GM18858 (cell line): ENCODE results near the gene SUZ12.
"Not testable (repeated sequence)": the region's sequence is repeated elsewhere in the genome, so short reads cannot be mapped to it uniquely, and the experiment has no call there.

ENCODE experiments used
- ATAC-seq: cut with Tn5 transposase; IDR thresholded peaks from one replicate; pipeline ENCODE4 v1.9.1; 2021; ENCODE audit not compliant: unreplicated experiment

The SUZ12 gene

GRCh38 chr17:31942396-31942795 is 5.6 kb downstream of the SUZ12 start:
- ATAC-seq: not testable (repeated sequence)

- ATAC-seq: not testable (repeated sequence)
Observed at GRCh38 chr17:31951953-31952352, 15.1 kb downstream of the SUZ12 start.

DNA sequence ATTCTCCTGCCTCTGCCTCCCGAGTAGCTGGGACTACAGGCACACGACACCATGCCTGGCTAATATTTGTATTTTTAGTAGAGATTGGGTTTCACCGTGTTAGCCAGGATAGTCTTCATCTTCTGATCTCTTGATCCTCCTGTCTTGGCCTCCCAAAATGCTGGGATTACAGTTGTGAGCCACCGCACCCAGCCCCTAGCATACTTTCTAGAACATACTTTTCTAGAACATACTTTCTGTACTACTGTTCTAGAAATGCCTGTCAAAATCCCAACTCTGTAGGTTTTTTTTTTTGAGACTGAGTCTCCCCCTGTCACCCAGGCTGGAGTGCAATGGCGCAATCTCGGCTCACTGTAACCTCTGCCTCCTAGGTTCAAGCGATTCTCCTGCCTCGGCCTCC is 27.3 kb downstream of the SUZ12 start:
- ATAC-seq: not testable (repeated sequence)

GRCh38 chr17:31967648-31968047 is 30.8 kb downstream of the SUZ12 start:
- ATAC-seq: no peak

DNA sequence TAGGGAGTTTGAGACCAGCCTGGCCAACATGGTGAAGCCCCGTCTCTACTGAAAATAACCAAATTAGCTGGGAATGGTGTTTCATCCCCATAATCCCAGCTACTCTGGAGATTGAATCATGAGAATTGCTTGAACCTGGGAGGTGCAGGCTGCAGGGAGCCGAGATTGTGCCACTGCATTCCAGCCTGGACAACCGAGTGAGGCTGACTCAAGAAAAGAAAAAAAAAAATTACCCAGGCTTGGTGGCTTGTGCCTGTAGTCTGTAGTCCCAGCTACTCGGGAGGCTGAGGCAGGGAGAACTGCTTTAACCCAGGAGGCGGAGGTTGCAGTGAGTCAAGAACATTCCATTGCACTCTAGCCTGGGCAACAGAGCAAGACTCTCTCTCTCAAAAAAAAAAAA is 33.6 kb downstream of the SUZ12 start:
- ATAC-seq: not testable (repeated sequence)

DNA sequence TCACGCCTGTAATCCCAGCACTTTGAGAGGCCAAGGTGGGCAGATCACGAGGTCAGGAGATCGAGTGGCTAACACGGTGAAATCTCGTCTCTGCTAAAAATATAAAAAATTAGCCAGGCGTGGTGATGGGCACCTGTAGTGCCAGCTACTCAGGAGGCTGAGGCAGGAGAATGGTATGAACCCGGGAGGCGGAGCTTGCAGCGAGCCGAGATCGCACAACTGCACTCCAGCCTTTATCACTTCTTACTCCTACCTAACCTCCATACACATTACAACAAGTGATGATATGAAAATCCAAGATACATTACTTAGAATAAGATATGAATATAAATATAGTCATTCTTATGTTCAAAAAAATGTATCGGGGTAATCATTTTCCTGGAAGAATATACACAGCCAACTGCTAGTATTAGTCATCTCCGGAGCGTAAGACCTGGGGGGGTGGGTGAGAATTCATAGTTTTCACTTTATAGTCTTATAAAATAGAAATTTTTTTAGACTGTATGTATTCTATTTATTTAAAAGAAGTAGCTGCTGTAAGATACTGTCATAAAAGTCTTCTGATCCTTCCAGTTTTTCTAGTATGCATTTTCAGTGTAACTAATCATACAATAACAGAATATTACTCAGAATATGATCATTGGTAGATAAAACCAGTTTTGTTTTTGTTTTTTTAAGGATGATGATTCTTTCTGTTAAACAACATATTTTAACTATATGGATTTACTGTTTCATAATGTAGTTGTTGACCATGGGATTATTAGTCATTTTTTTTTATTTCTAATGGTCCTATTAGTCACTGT is 37.7 kb downstream of the SUZ12 start:
- not testable (repeated sequence) for ATAC-seq

GRCh38 chr17:31975391-31975790 is 38.6 kb downstream of the SUZ12 start:
- not testable (repeated sequence) for ATAC-seq

DNA sequence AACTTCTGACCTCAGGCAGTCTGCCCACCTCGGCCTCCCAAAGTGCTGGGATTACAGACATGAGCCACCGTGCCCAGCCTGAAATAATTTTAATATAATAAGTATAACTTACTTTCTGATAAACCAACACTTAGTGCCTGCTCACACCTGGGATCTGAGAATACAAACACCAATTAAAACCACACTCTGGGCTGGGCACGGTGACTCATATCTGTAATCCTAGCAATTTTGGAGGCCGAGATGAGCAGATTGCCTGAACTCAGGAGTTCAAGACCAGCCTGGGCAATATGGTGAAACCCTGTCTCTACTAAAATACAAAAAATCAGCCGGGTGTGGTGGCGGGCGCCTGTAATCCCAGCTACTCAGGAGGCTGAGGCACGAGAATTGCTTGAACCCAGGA is 55.0 kb downstream of the SUZ12 start:
- not testable (repeated sequence) for ATAC-seq

DNA sequence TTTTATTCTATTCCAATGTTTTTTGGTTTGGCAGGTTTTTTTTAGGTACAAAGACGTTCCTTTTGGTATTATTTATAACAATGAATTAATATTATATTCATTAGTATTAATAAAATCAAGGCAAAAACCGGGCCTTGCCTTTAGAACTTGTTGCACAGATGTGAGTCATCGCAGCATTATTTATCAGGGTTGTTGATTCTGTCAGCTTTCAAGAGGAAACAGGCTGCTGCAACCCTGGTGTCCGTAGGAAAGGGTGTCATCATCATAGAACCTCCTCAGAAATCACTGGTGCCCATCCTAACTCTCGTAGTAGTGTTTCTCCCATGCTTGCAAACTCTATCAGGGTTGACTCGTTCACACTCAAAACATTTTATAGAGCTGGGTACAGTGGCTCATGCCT is 60.2 kb downstream of the SUZ12 start:
- ATAC-seq: no peak

DNA sequence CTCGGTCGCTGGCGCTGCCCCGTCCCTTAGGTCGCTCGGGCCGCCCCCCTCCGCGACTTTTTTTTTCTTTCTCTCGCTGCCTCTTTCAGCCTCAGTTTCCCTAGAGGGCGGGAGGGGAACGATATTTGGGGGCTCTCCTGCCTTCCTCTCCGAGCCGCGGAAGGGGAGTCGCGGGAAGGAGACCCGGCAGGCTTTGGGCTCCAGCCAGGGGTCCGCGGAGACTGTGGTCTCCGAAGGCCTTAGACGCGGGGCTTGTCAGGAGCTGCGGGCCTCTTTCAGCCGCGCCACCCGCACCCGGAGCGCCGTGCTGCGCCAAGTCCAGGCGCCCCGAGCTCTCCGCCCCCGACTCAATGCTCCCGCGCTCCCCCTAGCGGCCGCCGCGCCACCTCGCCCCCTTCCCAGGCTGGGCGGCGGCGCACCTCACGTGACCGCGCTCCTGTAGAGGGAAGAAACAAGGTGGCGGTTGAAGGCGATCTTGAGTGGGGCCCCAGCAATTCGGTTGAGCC is 70.2 kb downstream of the SUZ12 start, which contains the start of gene LRRC37B:
Gene LRRC37B, plus strand, starts transcription at position 427 of the 506 bp plus-strand sequence. CDS start 14,010 bp downstream, outside the sequence.
- ATAC-seq: peak; percentile 46

DNA sequence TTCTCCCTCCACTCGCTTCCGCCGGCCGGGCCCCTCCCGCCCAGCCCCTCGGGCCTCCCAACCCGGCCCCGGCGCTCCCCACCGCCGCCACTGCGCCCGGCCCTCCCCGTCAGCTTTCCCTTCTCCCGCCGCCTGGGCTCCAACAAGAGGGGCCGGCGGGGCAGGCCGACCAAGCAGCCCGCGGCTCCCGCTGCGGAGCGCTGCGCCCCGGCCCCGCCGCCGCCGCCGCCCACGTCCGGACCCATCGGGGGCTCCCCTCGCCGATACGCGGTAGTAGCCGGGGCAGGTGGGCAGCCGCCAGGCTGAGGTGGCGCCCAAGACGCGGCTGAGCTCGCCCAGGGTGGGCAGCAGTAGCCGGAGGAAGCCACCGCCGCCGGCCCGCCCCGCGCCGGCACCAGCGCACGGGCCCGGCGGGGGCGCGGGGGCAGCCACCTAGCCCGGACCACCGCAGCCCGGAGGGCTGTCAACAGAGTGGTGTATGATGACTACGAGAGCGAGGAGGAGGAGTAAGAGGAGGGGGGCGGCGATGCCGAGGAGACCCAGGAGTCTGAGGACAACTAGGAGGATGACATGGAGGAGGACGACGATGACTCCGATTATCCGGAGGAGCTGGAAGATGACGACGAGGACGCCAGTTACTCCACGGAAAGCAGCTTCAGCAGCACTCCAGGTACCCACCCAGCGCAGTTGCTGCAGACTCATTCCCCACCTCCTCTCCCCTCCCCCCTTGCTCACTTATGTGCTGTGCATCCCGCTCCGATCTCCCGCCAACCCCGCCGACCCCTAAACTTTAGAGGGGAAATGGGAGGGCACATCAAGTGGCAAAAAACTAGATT is 70.9 kb downstream of the SUZ12 start:
- peak; percentile 33 for ATAC-seq

DNA sequence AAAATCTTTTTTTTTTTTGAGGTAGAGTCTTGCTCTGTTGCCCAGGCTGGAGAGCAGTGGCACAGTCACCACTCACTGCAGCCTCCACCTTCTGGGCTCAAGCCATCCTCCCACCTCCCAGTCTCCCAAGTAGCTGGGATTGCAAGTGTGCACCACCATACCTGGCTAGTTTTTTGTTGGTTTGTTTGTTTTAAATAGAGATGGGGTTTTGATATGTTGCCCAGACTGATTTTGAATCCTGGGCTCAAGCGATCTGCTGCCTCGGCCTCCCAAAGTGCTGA is 72.4 kb downstream of the SUZ12 start:
- no peak for ATAC-seq

- no peak for ATAC-seq
Observed at GRCh38 chr17:32010114-32010513, 73.3 kb downstream of the SUZ12 start.

GRCh38 chr17:32015245-32016013 is 78.6 kb downstream of the SUZ12 start:
- ATAC-seq: no peak

DNA sequence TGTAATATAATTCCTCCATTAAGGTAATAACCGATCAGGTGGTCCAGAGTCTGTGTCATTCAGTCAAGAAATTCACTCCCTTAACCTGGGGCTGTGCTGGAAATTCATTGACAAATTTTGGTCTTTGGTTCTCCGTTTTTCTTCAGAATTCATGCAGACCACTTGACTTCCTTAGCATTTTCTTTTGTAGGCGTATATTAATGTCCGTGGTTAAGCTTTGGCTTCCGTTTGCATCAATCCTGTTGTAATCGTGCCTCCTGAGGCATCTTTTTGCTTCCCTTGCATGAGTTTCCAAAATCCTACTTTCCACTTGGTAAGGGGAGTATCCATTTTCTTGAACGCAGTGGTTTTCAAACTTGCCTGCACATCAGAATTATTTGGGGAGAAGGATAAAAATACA is 79.4 kb downstream of the SUZ12 start:
- ATAC-seq: no peak

GRCh38 chr17:32019228-32019627 is 82.4 kb downstream of the SUZ12 start:
- ATAC-seq: no peak

DNA sequence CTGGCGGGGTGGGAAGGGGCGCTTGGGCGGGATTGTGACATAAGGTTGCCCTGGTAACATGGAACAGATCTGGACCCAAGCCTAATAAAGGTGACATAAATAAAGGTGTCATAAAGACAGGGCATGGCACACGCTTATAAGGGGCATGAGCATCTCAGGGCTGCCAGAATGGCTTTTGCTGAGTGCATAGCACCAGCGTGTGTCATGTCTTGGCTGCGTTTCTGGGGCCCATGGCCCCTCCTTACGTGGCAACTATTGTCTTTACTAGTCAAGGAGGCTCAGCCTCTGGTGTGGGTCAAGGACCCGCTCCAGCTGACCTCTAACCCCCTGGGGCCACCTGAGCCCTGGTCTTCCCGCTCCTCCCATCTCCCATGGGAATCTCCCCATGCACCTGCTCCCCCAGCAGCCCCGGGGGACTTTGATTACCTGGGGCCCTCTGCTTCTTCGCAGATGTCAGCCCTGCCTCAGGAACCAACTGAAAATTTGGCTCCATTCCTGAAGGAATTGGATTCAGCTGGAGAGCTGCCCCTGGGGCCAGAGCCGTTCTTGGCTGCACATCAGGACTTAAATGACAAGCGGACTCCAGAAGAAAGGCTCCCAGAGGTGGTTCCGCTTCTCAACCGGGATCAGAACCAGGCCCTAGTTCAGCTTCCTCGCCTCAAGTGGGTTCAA is 84.3 kb downstream of the SUZ12 start:
- ATAC-seq: no peak

- no peak for ATAC-seq
Observed at GRCh38 chr17:32021615-32021955, 84.8 kb downstream of the SUZ12 start.

GRCh38 chr17:32022554-32022953 is 85.7 kb downstream of the SUZ12 start:
- ATAC-seq: not testable (repeated sequence)

- not testable (repeated sequence) for ATAC-seq
Observed at GRCh38 chr17:32027271-32027670, 90.5 kb downstream of the SUZ12 start.

GRCh38 chr17:32033223-32033622 is 96.4 kb downstream of the SUZ12 start:
- ATAC-seq: no peak
